DND-41 (cell line): ENCODE data around the gene TMEM175.

Source experiments
- EZH2 ChIP-seq: IDR thresholded peaks from 3 replicates; pipeline ENCODE4 v1.6.1; 2012; ENCODE audit warnings: borderline replicate concordance, low read depth, mild to moderate bottlenecking, moderate library complexity, low read length, inconsistent platforms; ENCODE audit not compliant: severe bottlenecking
- TF ChIP-seq, protein P1 (sequence below): IDR thresholded peaks from 2 replicates; pipeline ENCODE4 v1.5.1; 2012; ENCODE audit warnings: borderline replicate concordance, low read length, moderate library complexity, mild to moderate bottlenecking; ENCODE audit not compliant: poor library complexity, severe bottlenecking; ENCODE audit errors: extremely low read depth

DNA sequence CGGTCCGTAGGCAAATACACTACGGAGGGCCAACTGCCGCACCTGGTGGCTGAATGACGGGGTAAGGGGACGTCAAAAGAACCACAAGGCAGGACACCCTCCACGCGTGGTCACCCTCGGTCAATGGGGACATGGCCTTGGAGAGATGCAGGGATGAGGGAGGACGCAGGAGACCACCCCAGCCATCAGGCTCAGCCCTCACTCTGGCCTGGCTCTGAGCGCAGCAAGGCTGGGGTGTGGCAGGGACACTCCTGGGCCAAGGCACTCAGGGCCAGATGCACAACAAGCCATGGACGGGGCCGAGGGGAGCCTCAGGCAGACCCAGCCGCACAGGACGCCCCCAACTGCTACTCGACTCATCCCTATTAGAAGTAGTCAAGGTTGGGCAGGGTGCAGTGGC lies 36.7 kb upstream of the TMEM175 start:
- TF ChIP-seq EZH2, result no peak
- TF ChIP-seq, protein P1, sequence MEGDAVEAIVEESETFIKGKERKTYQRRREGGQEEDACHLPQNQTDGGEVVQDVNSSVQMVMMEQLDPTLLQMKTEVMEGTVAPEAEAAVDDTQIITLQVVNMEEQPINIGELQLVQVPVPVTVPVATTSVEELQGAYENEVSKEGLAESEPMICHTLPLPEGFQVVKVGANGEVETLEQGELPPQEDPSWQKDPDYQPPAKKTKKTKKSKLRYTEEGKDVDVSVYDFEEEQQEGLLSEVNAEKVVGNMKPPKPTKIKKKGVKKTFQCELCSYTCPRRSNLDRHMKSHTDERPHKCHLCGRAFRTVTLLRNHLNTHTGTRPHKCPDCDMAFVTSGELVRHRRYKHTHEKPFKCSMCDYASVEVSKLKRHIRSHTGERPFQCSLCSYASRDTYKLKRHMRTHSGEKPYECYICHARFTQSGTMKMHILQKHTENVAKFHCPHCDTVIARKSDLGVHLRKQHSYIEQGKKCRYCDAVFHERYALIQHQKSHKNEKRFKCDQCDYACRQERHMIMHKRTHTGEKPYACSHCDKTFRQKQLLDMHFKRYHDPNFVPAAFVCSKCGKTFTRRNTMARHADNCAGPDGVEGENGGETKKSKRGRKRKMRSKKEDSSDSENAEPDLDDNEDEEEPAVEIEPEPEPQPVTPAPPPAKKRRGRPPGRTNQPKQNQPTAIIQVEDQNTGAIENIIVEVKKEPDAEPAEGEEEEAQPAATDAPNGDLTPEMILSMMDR, result no peak
